DMS79 treated with DMSO at 0.1 percent for 48 hours (cell line): ENCODE data around the gene LSP1.
"Not testable (repeated sequence)": the region's sequence is repeated elsewhere in the genome, so short reads cannot be mapped to it uniquely, and the experiment has no call there.

Source experiments
- DNase-seq: peaks from one replicate; lab custom pipeline; 2025; lab: John Stamatoyannopoulos, UW

LSP1 gene, protein sequence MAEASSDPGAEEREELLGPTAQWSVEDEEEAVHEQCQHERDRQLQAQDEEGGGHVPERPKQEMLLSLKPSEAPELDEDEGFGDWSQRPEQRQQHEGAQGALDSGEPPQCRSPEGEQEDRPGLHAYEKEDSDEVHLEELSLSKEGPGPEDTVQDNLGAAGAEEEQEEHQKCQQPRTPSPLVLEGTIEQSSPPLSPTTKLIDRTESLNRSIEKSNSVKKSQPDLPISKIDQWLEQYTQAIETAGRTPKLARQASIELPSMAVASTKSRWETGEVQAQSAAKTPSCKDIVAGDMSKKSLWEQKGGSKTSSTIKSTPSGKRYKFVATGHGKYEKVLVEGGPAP

DNA sequence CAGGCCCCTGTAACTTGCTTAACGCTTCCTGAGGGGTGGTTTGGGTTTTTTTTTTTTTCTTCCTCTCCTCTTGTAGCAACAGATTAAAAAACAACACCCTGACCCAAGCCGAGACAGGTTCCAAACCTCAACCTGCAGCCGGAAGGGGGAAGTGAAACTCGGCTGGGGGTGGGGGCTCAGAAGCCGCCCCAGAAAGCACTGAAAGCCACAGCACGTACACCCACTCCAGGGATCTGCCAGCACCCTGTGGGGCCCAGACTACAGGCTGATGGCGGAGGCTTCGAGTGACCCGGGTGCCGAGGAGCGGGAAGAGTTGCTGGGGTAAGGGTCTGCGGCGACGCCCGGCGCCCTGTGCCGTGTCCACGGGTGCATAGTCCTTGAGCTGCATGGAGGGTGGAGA lies at the start of gene LSP1:
Gene LSP1 (plus strand): TSS at position 208 of the 400 bp plus-strand sequence. CDS start 61 bp downstream, at position 269.
- no peak for DNase-seq

DNA sequence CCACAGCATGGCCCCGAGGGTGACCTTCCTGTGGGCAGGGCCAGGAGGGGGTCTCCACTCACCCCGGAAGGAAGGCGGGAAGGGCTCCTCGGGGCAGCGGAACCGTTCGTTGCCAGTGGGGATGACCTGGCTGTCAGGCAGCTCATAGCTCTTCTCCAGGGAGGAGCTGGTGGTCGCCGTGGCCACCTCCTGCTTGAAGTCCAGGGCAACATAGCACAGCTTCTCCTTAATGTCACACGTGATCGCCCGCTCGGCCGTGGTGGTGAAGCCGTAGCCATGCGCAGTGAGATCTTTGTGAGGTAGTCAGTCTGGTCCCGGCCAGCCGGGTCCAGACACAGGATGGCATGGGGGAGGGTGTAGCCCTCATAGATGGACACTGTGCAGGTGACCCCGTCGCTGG lies 49.6 kb upstream of the LSP1 start:
- DNase-seq = no peak

DNA sequence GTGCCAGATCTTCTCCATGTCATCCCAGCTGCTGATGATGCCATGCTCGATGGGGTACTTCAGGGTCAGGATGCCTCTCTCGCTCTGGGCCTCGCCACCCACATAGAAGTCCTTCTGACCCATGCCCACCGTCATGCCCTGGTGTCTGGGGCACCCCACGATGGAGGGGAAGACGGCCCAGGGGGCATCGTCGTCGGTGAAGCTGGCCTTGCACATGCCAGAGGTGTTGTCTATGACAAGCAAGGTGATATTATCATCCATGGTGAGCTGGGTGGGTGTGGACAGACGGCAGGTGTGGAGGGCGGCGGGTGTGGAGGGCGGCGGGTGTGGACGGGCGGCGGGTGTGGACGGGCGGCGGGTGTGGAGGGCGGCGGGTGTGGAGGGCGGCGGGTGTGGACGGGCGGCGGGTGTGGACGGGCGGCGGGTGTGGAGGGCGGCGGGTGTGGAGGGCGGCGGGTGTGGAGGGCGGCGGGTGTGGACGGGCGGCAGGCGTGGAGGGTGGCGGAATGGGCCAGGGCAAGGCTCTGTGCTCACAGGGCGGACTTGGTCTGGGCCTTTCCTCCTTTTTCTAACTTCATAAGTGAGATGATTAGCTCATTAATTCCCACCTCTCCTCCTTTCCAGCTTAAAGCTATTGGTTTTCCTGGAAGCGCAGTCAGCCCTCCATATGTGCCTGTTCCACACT lies 48.9 kb upstream of the LSP1 start:
- not testable (repeated sequence) for DNase-seq

DNA sequence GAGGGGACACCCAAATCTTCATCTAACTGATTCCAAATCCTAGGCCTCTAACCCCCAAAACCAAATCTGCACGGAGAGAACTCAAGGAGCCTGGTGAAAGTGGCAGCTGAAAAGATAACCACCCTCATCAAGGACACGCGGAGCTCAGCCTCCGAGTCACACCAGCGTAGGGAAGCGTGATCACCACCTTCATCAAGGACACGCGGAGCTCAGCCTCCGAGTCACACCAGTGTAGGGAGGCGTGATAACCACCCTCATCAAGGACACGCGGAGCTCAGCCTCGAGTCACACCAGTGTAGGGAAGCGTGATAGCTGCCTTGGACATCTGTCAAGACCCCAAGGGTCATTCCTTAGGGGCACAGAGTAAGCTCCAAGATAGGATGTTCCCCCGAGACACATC lies 47.4 kb upstream of the LSP1 start:
- no peak for DNase-seq

DNA sequence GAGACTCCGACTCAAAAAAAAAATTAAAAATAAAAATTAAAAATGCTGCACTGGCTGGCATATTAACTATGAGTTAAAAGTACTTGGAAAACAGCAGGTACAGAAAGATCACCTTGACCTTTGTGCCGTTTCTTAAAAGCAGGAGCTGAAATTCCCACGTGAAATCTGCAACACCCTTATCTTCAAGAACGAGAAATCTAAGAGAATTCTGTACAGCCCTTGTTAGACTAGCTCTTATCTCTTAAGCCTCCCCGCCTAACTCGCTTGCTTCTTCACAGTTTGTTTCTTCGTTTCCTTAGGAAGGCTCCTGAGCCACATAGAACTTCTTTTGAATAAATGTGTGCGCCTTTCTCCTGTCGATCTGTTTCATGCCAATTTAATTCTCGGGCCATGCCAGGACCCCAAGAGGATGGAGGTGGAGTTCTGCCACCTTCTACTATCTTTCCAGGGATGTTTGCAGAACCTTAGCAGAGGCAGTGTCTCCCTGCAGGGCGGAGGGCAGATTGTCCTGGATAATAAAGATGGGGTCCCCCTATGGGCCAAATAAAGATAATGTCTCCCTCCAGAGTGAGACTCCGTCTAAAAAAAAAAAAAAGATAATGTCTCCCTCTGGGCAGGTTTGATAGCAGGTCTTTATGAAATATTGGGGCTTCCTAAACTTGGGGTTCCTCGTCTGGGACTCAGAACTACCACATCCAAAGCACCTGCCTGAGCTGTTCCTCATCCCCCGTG lies 45.5 kb upstream of the LSP1 start:
- no peak for DNase-seq

DNA sequence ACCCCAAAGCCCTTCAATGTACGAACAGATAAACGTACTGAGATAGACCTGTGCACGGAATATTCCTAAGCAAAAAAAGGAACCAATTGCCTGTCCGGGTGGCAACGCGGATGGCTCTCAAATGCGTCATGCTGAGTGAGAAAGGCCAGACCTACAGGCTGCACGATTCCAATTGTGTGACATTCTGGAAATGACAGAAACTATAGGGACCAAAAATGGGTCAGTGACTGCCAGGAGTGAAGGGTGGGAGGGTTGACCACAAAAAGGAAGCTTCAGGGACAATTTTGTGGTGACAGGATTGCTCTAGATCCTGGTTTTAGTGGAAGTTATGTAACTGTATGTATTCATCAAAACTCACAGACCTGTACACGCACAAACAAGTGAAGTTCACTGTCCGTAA lies 42.1 kb upstream of the LSP1 start:
- no peak for DNase-seq

DNA sequence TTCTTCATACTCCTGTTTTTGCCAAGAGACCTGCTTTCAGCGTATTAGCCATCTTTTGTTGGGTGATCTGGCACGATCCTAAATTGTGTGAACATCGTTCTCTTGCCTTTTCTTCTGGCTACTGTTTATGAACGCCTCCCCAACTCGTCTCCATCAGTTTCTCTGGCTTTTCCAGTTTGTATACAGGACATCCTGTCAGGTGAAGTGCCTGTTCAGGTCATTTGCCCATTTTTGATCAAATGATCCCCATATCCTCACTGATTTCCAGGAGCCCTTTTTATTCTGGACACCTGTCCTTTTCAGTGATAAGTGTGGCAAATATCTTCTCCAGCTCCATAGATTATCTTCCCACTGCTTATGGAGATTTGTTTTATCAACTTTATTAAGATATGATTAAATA lies 40.6 kb upstream of the LSP1 start:
- DNase-seq = no peak

DNA sequence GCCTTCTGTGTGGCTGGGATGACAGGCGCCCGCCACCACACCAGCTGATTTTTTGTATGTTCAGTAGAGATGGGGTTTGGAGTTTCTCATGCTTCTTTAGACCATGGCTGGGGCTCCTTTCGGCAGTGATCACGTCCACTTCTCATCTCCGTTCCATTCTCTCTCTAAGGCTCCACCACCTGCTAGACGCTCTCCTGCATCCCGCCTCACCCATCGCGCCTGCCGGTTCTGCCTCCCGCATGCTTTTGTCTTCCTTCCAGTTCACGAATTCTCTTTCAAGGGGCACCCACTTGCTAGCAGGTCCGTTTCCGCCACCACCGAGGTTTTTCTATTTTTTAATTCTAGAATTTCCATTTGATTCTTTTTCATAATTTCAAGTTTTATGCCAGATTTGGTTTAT lies 40.1 kb upstream of the LSP1 start:
- no peak for DNase-seq

DNA sequence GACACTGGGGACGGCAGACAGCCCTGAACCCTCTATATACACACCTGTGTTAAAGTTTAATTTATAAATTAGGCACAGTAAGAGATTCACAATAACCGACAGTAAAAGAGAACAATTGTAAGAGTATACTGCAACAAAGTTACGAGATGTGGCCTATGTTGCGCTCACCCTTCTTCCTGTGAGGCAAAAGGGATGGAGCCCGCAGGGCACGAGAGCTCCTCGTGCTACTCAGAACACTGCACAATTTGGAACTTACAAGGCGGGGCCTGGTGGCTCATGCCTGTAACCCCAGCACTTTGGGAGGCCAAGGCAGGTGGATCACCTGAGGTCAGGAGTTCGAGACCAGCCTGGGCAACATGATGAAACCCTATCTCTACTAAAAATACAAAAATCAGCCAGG lies 39.5 kb upstream of the LSP1 start:
- not testable (repeated sequence) for DNase-seq

DNA sequence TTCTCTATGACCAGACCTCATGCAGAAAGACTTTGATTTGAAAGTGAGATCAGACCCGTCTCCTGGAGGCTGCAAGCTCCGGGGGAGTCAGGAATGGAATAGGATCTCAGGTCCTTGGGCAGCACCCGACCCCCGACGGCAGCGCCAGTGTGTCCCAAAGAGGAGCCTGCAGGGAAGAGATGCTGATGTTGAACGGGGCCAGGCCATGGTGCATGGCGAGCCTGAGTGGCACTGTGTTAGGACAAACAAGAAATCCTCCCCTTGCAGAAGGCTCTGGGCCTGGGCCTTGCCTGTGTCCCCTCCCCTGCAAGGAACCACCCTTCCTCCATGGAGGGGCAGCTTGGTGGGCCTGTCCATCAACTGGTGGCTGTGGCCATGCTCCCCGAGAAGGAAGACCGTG lies 38.2 kb upstream of the LSP1 start:
- no peak for DNase-seq

DNA sequence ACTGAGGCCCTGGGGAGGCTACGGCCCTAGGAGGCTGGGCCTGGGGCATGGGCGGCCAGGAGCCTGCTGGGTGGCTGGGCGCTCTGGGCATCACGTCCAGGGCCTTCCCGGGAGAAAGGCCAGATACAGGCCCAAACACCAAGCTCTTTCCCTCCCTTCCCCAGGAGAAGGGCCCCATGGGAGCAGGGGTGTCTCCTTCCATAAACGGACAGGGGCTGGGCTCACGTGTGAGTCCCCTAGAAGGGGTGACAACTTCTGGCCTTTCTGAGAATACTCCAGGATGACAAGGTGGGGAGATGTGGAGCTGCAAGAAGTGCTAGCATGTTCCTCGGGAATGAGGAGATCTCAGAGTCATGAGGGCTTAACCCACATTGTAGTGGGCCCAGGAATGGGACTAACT lies 37.6 kb upstream of the LSP1 start:
- no peak for DNase-seq

DNA sequence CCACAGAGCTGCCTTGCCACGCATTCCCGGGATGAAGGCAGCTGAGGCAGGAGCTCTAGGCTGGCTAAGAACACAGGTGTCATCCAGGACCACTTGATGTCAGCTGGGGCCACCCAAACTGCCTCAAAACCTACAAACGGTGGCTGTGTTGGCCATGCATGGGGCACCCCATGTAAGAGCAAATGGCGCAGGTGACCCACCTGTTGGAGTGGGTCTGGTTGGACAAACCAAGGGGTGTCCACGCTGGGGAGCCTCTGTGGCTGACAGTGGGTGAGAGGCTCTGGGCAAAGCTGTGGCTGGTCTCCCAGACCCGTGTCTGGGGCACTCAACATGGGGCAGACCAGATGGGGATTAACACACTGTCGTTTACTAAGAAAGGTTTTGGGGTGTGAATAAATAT lies 37.1 kb upstream of the LSP1 start:
- no peak for DNase-seq

DNA sequence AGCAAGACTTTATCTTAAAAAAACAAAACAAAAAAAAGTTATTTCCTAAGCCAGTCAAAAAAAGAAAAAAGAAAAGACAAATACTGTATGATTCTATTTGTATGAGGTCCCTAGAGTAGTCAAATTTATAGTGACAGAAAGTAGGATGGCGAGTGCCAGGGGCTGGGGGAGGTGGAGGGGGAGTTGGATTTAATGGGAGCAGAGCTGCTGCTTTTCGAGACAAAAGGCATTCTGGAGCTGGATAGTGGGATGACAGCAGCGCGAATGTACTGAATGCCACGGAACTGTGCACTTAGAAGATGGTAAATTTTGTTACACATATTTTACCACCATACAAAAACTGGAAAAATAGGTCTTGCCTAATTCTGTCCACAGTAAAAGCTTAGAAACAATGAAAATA lies 35.9 kb upstream of the LSP1 start:
- DNase-seq = no peak

DNA sequence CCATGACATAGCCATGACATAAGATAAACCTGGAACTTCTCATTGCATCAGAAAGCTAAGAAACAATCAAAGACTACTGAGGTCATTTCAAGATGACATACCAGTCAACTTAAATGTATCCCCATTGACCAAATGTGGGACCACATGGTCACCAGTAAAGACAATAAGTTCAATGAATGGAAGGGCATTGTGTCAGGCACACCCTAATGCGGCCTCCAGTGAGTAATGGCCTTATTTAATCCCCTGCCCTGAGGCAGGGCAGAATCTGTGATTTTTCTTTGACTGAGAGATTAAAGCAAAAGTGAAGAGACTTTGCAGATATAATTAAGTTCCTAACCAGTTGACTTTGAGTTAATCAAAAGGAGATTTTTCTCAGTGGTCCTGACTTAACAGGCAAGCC lies 35.4 kb upstream of the LSP1 start:
- no peak for DNase-seq

DNA sequence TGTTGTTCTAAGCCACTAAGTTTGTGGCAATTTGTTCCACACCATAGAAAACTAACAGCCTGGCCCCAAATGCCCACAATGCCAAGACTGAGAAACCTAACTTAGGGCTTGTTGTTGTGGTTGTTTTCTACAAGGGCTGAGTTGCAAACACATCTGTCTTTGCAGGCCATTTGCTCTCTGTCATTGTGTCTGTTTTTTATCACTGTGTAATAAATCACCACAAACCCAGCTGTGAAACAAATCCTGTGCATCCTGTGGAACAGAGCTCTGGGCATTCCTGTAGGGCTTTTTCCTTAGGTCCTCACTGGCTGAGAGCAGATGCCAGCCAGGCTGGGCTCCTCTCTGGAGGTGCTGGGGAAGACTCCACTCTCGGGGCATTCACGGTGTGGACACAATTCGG lies 33.8 kb upstream of the LSP1 start:
- DNase-seq = no peak

DNA sequence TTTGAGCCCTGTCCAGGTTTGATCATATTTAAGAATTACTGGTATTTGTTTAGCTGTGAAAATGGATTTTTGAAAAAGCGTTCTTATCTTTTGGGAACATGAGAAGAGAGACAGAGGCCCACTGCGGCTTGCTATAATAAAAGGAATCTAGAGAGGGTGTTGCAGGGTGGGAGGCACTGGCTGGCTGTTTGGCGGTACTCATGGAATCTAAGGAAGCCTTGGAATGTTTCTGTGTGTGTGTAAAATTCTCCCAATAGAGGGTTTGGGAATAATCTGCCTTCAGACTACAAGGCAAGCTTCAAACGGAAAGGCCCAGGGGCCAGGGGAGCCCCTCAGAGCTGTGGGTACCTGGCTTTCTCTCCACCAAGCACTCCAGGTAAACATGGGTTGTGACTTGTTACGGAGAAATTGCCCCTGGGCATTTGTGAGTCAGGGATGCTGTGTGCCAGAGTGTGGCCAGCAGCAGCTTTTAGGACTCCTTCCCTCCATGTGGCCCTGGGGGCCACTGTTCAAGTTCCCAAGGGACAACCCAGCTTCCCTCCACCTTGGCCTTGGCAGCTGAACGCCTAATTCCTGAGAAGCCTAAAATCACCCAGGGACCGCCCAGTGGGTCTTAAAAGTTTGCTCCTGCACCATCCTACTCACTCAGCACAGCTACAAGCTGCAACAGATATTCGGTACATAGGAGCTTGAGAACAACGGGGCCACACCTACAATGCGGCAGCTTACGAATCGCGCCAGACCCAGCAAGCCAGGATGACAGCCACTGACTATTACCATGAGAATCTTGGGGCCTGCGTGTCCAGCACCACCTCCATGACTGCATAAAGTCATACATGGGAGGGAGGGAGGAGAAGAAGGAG lies 32.2 kb upstream of the LSP1 start:
- no peak for DNase-seq

DNA sequence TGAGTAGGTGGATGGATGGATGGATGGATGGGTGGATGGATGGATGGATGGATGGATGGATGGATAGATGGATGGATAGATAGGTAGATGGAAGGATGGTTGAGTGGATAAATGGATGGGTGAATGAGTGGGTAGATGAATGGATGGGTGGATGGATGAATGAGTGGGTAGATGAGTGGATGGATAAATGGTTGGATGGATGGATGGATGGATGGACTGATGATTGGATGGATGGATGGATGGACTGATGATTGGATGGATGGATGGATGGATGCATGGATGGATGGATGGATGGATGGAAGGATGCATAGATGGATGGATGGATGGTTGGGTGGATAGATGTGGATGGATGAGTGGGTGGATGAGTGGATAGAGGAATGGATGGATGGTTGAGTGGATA lies 31.3 kb upstream of the LSP1 start:
- DNase-seq = no peak

DNA sequence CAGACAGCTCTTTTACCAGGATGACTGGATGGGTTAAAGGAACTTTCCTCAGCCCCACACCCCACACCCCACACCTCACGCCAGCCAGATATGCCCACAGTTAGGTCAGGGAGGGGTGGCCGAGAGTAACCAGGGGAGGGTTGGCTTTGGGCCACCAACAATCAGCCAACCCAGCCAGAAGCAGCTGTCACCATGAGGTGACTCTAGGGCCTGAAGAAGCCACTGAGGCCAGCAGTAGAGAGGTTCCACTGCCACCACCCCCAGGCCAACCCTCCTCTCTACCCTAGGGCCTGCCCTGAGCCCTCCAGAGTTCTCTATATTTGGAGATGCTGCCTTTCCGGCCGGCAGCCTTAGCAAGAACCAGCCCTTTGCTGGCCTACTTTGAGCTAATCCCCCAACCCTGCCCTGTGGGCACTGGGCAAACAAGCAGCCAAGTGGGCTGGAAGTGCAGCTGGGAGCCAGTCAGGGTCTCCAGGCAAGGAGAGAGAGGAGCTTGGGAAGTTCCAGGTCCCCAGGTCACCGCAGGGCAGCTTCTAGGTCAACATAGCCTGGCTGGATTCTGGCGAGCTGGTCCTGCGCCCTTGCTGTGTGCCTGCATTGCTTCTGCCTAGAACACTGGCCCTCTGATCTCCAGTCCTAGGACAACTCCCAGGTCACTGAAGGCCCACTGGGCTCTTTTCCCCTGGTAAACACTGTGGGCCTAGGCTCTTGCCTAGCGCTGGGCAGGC lies 30.1 kb upstream of the LSP1 start:
- DNase-seq = no peak

DNA sequence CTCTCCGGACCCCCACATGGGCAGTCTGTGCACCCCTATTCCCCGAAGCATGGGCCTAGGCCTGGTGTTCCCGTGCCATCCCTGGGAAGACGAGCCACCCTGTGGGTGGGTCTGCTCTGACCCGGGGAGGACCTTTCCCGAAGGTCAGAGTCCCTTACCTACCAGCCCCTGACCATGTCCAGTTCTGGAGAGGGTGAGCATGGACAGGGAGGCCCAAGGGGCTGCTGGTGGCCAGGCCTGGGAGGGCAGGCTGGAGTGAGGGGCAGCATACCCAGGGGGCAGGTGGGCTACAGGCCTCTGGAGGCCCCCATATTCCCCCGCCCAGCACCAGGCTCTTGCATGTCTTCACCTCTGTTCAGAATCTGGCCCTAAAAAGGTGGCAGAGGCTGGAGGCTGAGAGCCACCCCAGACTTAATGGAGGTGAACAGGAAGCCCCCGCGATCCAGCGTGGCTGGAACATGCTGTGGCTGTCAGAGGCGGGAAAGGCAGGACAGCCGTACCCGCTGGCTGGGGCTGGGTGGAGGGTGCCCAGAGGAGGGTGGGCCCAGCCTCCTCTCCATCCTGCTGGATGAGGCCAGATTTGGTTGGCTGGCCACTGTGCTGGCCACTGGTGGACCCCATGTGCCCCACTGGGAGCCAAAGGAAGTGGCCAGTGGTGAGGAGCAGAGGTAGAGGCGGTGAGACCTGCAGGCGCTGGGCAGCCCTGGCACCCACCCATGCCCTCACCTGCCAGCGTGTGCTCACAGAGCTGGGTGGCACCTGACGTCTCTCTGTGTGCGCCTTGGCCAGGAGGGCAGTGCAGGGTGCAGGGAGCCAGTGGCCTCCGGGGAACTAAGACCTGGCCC lies 29.3 kb upstream of the LSP1 start:
- no peak for DNase-seq

DNA sequence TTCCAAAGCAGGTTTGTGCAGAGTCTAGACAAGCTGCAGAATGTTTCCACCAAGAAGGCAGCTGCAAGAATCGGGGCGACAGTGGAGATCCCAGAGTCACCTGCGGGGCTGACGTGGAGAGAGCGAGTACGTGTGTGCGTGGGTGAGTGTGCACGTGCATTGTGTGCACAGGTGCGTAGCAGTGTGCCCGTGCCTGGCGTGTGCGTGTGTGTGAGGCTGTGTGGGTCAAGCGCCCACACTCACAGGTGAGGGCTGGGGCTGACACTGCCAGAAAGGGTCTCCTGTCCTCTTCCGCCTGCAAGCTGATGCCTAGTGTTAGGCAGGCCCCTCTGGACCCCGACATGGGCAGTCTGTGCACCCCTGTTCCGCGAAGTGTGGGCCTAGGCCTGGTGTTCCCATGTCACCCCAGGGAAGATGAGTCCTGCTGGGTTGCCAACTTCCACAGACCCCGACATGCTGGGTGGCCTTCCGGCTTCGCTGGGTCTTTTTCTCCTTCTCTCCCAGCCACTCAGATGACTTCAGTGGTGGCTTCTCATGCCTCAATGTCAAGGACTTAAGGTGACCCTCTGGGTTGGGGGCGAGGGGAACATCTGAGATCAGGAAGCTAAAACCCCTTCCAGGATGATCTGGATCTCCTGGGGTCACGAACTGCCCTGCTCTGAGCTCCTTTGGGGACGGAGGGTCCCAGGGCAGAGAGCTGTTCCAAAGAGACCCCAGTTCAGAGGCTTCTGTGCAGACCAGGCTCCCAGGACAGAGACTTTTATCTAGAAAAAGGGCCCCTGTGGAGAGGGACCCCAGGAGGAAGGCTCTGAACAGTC lies 28.5 kb upstream of the LSP1 start:
- no peak for DNase-seq
